Inferior parietal cortex (tissue), 1 donor: Measurements from ENCODE around the gene FLT1.

Source experiments
- DNase-seq: peaks from one replicate; pipeline ENCODE4 v3.0.0-alpha.2; 2016; ENCODE audit errors: extremely low spot score

Gene FLT1

DNA sequence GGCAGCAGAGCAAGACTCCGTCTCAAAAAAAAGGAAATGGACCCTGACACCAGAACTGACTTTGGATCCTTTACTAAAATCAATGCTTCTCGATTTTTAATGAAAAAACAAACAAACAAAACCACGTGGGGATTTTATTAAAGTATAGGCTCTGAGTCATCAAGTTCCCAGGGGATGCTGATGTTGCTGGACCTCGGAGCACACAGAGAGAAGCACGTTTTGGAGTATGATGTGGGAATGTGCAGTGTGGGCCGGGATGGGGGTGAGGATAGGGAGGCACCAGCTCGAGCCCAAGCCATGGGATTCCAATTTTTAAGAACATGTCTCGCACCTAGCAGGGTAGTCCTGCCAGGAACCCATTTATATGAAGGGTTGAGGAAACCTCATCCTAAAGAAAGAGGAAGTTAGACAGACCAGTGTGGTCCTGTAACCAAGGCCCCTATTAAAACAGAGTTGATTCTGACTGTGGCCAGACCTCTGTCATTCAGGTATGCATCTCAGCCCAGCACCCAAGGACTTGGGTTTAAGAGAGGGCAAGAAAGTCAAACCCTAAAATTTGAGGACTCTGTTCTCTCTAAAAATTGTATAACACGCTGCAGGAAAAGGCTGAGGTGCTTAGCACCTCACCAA lies 6.4 kb downstream of the FLT1 start:
- DNase-seq = no peak

DNA sequence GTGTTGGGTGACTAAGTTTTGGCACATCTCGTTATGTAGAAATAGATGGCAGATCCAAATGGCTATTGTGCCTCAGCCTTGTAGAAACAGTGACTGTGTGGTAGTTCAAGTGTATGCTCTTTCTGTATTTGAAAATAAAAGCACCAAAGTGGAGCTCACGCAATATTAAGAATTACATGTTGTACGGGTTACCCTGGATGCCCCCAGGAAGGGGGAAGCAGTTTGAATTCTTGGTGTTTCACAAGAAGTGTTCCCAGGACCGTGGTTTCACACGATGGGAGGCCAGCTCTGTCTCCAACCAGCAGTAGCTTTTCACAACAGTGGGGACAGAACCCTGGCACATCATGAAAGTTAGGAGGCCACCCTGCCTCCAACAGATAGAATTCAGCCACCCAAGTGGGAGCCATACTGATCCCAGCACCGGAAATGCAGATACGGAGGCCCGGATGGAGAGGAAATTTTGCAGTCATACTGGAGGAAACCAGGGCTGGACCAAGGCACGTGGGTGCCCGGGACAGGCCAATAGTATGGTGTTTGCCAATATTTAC lies 8.9 kb downstream of the FLT1 start:
- no peak for DNase-seq

DNA sequence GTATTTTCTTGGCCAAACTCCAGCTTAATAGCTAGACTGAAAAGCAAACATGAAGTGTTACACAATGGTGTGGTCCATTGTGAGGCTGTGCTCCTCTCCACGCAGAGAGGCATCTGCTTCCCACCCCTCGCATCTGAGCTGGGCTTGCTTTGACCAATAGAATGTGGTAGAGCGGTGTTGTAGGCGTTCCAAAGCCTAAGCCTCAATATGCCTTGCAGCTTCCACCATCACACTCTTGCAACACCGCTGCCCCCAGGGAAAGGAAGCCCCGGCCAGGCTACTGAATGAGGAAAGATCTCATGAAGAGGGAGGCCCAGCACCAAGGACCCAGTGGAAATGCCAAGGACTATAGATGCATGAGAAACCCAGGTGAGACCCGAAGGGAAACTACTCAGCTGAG lies 9.4 kb downstream of the FLT1 start:
- no peak for DNase-seq

DNA sequence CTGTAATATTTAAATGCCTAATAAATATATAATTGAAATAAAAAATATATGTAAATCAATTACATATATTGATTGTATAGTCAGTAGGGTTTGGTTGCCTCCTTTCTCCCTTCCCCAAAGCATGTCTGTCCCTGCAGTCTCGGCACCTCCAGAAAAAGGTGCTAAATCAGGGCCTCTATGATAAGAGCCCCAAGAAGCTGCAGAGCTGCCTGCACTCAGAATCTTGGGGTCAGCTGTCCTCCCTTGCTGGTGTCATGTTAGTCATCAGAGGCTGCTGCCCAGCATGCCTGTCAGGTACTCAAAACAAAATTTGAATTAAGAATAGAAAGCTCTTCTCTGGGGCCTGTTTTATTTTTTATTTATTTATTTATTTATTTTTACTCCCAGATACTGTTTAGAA lies 9.8 kb downstream of the FLT1 start:
- DNase-seq = no peak

DNA sequence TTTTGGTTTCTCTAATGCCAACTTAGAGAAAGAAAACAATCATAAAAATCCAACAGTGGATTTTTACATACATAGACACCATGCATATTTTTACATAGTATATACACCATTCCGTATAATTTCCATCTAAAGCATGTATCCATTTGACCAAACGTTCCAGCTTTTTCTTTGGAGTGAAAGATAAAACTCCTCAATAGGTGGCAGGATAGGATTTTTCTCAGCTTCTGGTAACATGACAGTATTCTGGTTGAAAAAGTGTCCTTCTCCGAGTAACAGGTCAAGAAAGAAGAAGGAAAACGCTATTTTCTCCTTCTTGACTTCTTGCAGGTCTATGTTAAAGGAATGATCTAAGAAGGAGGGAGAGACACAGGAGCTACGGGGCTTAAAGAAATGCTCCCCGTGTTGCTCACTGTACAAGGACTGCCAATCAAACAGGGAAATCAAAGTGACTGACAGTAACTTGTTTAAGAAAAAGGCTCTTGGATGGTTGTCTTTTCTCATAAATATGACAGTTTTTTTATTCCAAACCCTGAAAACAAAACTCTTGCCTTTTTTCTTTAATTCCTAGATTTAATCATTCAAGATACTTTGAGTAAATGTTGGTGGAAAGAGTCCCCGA lies 11.5 kb downstream of the FLT1 start:
- DNase-seq = no peak

DNA sequence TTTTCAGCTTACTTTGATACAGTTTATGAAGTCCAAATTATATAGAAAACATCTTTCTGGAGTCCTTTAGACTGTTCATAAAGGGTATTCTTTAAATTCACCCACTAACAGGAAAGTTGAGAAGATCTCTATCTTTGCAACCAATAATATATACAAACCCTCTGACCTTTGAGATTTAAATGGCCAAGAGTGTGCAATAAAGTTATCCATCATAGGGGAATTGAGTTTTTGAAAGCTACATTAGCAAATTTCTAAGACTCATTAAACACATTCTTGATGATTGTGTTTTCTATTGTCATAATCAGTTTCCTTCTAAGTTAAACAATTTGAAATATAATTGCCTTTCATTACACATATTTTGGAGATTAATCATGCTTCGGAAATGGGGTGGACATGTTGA lies 15.9 kb downstream of the FLT1 start:
- no peak for DNase-seq

DNA sequence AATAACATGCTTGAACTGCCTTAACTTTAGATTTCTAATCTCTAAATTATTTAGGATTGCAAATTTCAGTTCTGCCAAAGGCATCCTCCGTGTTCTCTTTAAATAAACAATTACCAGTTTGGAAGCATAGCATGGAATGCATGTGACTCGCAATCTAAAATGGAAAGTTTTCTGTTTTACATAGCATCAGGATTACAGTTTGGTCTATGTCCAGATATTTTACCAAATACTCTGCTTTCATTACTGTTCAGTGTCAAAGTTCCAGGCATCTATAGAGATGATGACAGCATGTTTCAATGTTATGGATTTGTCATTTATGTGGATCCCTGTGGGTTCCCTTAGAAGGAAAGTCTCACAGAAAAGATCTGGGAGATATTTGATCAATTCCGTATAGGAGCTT lies 16.8 kb downstream of the FLT1 start:
- DNase-seq = no peak

DNA sequence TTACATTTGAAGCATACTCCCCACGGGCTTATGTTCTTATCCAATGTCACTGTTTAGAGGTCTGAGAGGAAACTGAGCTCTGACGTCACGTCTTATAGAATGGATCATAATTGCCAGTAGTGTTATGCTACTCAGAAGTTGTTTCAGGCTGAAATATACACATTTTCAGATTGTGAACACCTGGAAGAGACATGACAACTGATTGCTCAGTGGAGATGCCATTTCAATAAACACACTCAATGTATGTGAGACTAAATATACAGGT lies 17.3 kb downstream of the FLT1 start:
- DNase-seq = no peak

DNA sequence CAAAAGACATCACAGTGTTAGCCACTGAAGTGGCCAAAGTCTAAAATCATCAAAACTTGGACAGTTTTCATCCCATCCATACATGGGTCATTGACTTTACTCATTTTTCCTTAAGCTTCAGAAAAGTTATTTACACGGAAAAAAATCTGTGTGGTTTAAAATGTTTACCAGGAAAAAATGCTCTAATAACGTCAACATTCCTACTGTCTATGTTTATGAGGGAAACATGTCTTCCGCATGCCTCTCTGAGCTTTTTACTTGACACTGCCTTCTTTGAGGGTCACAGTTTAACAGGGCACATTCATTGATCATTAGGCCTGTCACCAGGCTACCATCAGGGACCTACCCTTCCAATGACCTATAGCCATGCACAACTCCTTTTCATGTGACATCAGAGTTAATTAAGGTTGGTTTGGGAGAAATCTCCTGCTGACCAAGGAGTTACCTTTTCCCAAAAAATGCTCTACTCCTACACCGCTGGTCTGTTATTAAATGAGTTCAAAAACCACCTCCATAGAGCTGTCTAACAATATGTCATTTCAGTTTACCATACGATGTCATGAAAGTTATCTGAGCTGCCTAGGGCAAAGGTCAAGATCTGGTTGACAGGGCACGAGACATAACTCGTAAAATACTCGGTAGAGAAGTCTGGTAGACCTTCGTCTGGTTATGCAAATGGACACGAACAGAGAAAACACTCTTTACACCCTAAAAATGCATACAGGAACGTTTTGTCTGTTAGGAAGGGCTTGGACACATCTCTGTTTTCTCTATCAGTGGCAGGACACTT lies 17.8 kb downstream of the FLT1 start:
- DNase-seq = no peak

DNA sequence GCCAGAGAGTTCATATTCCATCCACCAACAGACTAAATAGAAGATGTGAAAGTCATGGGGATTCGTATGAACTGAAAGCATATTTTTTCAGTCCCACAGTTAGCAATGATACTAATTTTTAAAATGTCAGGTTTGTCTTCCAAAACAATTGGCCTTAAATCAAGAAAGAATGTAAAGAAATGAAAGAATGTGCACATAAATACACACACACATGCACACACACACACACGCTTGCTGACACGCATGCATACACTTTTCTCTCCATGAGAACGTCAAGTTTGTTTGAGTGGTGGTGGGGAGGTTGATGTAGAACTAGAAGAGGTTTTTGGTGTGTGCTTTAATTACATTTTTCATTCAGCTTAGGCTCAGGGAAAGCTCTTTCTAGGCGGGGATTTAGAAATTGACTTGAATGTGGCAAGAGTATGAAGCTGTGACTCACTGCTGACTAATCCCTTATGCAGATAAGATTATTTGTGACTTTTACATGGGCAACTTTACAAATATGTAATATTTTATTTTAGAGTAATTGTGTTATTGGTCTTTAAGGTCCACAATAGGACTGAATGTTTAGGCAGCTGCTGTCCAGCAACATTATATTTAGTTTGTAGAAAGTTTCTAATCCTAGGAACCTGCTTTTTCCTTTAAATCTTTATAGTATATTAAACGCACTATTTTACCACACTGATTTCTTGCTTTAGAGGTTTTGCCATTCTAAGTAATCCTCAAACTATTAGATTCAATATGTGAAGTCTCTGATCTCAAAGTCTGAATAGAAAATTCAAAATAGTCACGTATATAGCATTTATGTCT lies 18.8 kb downstream of the FLT1 start:
- no peak for DNase-seq

DNA sequence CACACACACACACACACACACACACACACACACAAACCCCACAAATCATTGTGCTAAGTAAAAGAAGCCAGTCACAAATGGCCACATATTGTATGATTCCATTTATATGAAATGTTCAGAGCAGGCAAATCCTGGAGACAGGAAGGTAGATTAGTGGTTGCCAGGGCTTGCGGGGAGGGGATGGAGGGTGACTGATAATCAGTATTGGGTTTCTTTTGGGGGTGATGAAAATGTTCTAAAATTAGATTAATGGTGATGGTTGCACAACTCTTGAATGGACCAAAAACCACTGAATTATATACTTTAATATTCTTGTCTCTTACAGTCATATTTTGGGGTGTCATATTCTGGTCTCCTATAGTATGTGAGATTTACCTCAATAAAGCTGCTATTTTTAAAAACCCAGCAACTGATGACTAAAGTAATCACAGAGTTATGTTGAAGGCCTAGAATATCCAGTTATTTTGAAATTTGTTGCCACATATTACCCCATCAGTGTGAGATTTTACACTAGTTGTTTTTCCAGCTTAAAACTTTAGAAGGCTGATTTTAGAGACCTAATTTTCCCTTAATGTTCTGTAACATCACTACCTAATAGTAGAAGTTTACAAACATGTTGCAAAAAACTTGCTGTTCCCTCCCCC lies 20.3 kb downstream of the FLT1 start:
- DNase-seq = no peak

DNA sequence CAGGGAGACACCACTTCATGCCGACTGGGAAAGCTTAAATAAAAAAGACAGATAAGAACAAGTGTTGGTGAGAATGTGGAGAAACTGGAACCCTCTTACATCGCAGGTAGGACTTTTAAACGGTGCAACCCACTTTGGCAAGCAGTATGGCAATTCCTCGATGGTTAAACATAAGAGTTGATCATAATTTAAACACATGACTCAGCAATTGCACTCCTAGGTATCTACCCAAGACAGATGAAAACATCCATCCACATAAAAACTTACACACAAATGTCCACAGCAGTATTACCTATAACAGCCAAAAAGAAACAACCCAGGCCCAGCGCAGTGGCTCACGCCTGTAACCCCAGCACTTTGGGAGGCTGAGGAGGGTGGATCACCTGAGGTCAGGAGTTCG lies 21.9 kb downstream of the FLT1 start:
- no peak for DNase-seq

DNA sequence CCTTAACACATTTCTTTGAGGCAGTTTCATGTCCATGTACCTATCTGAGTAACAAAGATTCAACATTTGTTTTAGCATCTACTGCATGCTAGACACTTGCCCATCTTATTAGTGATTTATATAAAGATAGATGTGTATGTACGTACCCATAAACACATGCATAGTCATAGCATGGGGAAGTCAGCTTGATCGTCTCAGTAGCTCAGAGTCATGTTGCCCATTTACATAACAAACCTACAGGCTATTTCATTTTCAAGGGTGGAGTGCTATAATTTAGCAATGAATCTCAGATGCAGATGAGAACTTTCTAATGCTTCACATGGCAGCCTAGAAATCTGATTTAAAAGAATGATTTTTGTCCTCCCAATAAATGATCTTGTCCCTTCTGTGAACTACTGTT lies 23.5 kb downstream of the FLT1 start:
- DNase-seq = no peak

DNA sequence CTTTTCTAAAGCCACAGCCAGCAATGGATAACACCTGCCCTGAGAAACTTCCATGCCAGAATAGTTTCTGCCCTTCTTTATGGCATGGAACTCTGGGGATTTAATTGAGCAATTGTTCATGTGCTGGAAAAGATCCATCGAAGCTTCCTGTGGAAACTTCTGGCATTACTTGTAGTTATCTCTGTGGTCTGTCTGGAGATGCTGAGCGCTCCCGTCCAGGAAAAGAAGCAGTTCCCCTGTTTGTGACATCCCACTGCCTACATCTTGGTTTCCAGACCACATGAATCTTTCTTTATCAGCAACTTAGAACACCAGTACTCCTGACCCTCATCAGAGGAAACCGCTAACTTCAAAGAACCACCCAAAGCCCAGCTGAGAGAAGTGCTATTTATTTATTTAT lies 24.6 kb downstream of the FLT1 start:
- DNase-seq = no peak

DNA sequence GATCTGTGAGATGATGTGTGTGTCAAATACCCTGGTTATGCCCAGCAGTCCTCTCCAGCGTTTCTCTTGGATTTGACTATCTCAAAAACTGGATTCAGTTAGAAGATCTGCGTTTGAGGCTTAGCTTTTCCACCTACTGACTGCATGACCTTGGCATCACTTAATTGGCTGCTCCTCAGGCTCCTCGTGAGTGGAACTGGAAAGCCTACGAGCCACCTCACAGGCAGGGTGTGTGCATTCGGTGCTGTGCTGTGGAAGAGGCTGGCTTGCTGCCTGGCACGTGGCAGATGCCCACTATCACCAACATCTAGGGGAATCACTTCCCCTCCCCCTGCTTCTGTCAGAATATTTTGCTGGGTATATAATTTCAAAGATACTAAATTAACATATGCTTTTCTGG lies 25.6 kb downstream of the FLT1 start:
- DNase-seq = no peak

DNA sequence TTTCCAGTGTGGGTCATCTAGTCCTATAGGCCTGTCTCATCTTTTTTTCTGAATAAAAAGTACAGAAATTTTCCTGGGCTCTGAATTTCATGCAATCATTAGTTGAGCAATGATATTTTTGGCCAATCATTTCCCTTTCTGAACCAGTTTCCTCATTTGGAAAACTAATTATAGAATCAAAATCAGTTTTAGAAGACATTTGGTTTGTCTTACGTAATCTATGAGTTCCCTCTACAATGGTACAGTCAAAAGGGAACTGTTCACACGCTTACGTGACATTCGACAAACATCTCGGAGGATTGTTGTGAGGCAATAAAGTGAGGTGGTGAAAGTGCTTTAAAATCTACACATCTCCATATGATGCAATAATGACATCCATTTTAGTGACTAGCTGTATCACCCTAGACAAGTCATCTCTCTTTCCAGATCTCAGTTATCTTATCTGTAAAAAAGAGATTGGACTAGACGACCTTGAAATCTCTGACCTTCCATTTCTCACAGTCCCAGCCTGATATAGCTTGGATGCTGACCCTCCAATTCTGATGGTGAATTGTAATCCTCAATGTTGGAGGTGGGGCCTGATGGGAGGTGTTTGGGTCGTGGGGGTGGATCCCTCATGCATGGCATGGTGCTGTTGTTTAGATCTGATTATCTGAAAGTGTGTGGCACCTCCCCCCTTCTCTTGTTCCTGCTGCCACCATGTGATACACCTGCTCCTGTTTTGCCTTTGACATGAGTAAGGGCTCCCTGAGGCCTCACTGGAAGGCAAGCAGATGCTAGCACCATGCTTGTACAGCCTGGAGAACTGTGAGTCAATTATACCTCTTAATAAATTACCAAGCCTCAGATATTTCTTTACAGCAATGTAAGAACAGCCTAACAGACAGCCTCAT lies 26.7 kb downstream of the FLT1 start:
- no peak for DNase-seq

DNA sequence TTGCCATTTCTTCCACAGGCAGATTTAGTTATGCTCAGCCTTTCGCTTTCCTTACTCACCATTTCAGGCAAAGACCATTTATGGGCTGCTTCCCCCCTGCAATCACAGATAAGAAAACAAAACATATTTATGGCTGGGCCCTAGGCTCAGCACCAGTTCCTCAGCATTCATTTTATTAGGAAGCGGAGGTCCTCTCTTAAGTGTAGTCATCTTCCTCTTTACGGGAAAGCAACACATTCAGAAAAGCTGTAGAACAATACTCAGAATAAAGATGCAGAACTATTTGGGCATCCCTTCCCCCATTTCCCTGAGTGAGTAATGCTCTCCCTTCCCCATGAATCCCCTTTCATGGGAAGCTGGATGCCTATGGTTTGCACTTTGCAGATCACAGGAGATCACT lies 27.9 kb downstream of the FLT1 start:
- DNase-seq = no peak

DNA sequence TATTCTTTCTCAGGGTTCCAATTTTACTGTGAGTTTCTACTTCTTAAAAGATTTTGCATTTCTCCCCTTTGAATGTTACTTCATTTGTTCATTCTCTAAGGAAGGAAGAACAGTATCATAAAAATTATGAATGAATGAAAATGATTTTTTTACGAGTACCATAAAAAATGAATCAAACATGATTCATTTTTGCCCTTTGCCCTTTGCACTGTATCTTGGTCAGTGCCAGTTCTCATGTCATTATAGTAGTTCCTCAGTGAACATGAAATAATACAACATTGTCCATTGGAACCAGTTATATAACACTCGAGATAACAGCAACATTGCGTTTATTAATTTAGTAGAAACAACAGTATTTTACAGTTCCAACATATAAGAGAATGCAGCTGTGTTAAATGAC lies 28.8 kb downstream of the FLT1 start:
- no peak for DNase-seq

DNA sequence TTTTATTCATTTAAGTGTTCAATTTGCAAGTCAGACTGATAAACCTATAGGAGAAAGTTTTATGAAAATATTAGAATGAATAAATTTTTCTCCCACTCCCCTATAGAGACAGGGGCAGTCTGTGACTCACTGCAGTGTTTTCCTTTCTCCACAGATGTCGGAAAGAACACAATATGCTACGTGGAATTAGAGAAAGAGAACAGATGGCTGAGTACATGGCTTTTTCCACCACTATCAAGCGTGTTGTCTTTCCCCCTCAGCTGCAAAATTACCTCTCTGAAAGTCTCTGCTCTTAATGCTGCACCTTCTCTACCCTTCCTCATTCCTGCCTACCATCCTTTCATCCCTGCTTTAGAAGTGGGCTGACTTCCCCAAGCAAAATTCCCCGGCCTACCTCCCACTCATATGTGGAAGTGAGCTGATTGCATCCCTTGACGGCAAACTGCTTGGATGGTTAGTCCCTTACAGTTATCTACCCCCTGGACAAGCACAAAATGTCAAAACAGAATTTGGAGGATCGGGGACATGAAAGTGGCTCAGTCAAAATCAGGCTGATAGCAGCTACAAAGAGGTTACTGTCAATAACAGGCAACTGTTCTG lies 30.0 kb downstream of the FLT1 start:
- no peak for DNase-seq

DNA sequence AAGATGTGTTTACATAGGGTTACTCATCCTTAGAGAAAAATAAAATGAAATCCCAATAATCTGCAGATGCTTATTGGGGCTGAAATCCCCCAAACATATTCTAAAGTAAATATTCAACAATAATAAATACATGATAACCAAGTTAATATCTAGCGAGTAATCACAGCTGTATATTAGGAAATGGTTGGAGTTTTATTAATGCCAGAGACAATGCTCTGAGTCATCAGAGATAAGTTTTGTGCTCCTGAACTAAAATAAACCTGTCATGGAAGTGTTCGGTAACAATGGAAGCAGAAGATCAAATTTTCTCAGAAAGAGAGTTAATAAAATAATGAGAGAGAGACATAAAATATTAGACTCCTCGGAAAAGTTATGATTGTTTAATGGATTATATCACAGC lies 31.4 kb downstream of the FLT1 start:
- no peak for DNase-seq

DNA sequence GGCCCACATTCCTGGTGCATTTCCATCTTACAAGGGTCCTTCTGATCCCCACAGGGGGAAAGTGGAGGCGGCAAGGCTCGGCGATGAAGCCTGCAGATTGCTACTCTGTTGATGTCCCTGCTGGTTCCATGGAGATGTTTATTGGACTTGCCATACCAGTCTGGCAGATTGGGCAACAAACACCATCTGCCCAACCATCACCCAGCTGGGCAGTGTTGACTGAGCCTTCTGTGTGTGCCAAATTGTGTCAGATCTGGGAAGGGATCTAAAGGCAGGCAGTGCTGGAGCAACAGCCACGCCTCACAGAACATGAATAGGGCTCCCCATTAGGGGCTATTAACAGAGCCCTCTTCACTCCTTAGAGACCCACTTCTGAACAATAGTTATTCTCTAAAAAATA lies 35.0 kb downstream of the FLT1 start:
- DNase-seq = no peak
